Smooth muscle cell (in vitro differentiated cells): ENCODE data around the gene DISP3. TPM values are rescaled to one million over a fixed set of nuclear protein-coding genes. Genes with fewer than 3 reads are reported as not detected.

Source experiments
- DNase-seq: peaks from one replicate; lab custom pipeline; 2025; ENCODE audit not compliant: unreplicated experiment; lab: John Stamatoyannopoulos, UW
- H2AFZ ChIP-seq: fragments of 200-600 bp; sonication (generic); 2 replicates; pipeline ENCODE4 v1.6.0; 2016; ENCODE audit warnings: antibody characterized with exemption, low read depth, mild to moderate bottlenecking
- H3F3A ChIP-seq: fragments of 200-600 bp; sonication (generic); 2 replicates; pipeline ENCODE4 v1.6.0; 2017; ENCODE audit warnings: antibody characterized with exemption, low read depth
- H3K27ac ChIP-seq: fragments of 200-600 bp; sonication (generic); 2 replicates; pipeline ENCODE4 v1.5.1; 2016; ENCODE audit warnings: low read depth, mild to moderate bottlenecking
- H3K27me3 ChIP-seq: fragments of 200-600 bp; sonication (generic); 2 replicates; pipeline ENCODE4 v1.6.1; 2016; ENCODE audit warnings: low read depth, mild to moderate bottlenecking
- H3K36me3 ChIP-seq: fragments of 200-600 bp; sonication (generic); 2 replicates; pipeline ENCODE4 v1.5.1; 2016; ENCODE audit warnings: low read depth
- H3K4me1 ChIP-seq: fragments of 200-600 bp; sonication (generic); 2 replicates; pipeline ENCODE4 v1.5.1; 2016; ENCODE audit warnings: low read depth
- H3K4me2 ChIP-seq: fragments of 200-600 bp; sonication (generic); 2 replicates; pipeline ENCODE4 v1.6.0; 2016; ENCODE audit warnings: mild to moderate bottlenecking
- H3K4me3 ChIP-seq: fragments of 200-600 bp; sonication (generic); 2 replicates; pipeline ENCODE4 v1.5.1; 2016; ENCODE audit warnings: mild to moderate bottlenecking
- H3K79me2 ChIP-seq: fragments of 200-600 bp; sonication (generic); 2 replicates; pipeline ENCODE4 v1.6.0; 2016; ENCODE audit warnings: low read depth, mild to moderate bottlenecking
- H3K9ac ChIP-seq: fragments of 200-600 bp; sonication (generic); 2 replicates; pipeline ENCODE4 v1.6.0; 2016; ENCODE audit warnings: low read depth
- H3K9me3 ChIP-seq: fragments of 200-600 bp; sonication (generic); replicated peaks from 2 replicates; pipeline ENCODE4 v1.5.1; 2016; ENCODE audit warnings: low read depth
- H4K20me1 ChIP-seq: fragments of 200-600 bp; sonication (generic); 2 replicates; pipeline ENCODE4 v1.6.0; 2016; ENCODE audit warnings: low read depth
- CTCF ChIP-seq: fragments of 200-600 bp; sonication (generic); IDR thresholded peaks from 2 replicates; pipeline ENCODE4 v1.5.1; 2017; ENCODE audit warnings: borderline replicate concordance, mild to moderate bottlenecking, antibody characterized with exemption; ENCODE audit not compliant: insufficient read depth, poor library complexity, severe bottlenecking
- WGBS: methylation state at CpG from one replicate; pipeline ENCODE4 v1.1.7; 2016; ENCODE audit warnings: low lambda C conversion rate; 5-methylcytosine and 5-hydroxymethylcytosine counted together
- polyA plus RNA-seq: library from polyadenylated mRNA; unstranded; fragments of >200 nt; fragmentation: Nextera tagmentation; extraction: Ambion mirVana; gene quantifications from 2 replicates; pipeline ENCODE4 v1.2.1, GENCODE V29; 2016
- total RNA-seq: library from RNA; depleted of rRNA; stranded (reverse); fragments of >200 nt; gene quantifications from 2 replicates; pipeline ENCODE4 v1.2.3, GENCODE V29; 2014

The DISP3 gene
- total and polyA plus RNA-seq, 2 experiments from 2014 or later = 0.17 TPM; not detected in 1

GRCh38 chr1:11471473-11471872 is 7.5 kb upstream of the DISP3 start:
- 65% methylated on average over 1 of the region's 1 CpG for WGBS
- Histone ChIP-seq H2AFZ (no peak overlapping the region), H3K4me3 (no peak overlapping the region), H3K27ac (no peak overlapping the region), H4K20me1 (no peaks in the 10 kb centered on the region), H3K79me2 (no peaks in the 10 kb centered on the region), H3K4me1 (no peaks in the 10 kb centered on the region), H3K9ac (no peak overlapping the region), H3K27me3 (peaks cover 16% of the 10 kb centered on the region), H3K9me3 (no peaks in the 10 kb centered on the region), H3K4me2 (no peak overlapping the region), H3K36me3 (no peaks in the 10 kb centered on the region), H3F3A (no peaks in the 10 kb centered on the region)
- DNase-seq = no peak
- TF ChIP-seq CTCF = no peak

GRCh38 chr1:11472284-11472683 is 6.7 kb upstream of the DISP3 start:
- Histone ChIP-seq H4K20me1 (no peaks in the 10 kb centered on the region), H2AFZ (no peak overlapping the region), H3K9ac (no peak overlapping the region), H3K9me3 (no peaks in the 10 kb centered on the region), H3K4me2 (no peak overlapping the region), H3F3A (no peaks in the 10 kb centered on the region), H3K27me3 (peaks cover 22% of the 10 kb centered on the region), H3K4me1 (no peaks in the 10 kb centered on the region), H3K79me2 (no peaks in the 10 kb centered on the region), H3K27ac (no peak overlapping the region), H3K36me3 (no peaks in the 10 kb centered on the region), H3K4me3 (no peak overlapping the region)
- WGBS = 77% methylated on average over 2 of the region's 2 CpGs
- no peak for DNase-seq
- TF ChIP-seq CTCF = no peak

- WGBS = 55% methylated on average over 3 of the region's 3 CpGs
- H3K27me3 ChIP-seq = peaks cover 25% of the 10 kb centered on the region
- no peak for TF ChIP-seq CTCF
- no peaks in the 10 kb centered on the region for H3K79me2 ChIP-seq
- no peaks in the 10 kb centered on the region for H3F3A ChIP-seq
- H3K27ac ChIP-seq = no peak overlapping the region
- H4K20me1 ChIP-seq = no peaks in the 10 kb centered on the region
- H3K9ac ChIP-seq = no peak overlapping the region
- H3K4me2 ChIP-seq = no peak overlapping the region
- no peak overlapping the region for H2AFZ ChIP-seq
- no peaks in the 10 kb centered on the region for H3K4me1 ChIP-seq
- no peaks in the 10 kb centered on the region for H3K36me3 ChIP-seq
- DNase-seq = no peak
- no peaks in the 10 kb centered on the region for H3K9me3 ChIP-seq
- no peak overlapping the region for H3K4me3 ChIP-seq
Measured at GRCh38 chr1:11472741-11473140, 6.2 kb upstream of the DISP3 start.

- no peak overlapping the region for H2AFZ ChIP-seq
- TF ChIP-seq CTCF = no peak
- H3F3A ChIP-seq = no peaks in the 10 kb centered on the region
- no peaks in the 10 kb centered on the region for H3K4me1 ChIP-seq
- H3K27ac ChIP-seq = no peak overlapping the region
- H3K27me3 ChIP-seq = peaks cover 31% of the 10 kb centered on the region
- 69% methylated on average over 8 of the region's 8 CpGs for WGBS
- H3K9ac ChIP-seq = no peak overlapping the region
- no peaks in the 10 kb centered on the region for H3K79me2 ChIP-seq
- no peak for DNase-seq
- H3K4me2 ChIP-seq = no peak overlapping the region
- H4K20me1 ChIP-seq = no peaks in the 10 kb centered on the region
- H3K36me3 ChIP-seq = no peaks in the 10 kb centered on the region
- H3K4me3 ChIP-seq = no peak overlapping the region
- no peaks in the 10 kb centered on the region for H3K9me3 ChIP-seq
Measured at GRCh38 chr1:11473491-11474034, 5.4 kb upstream of the DISP3 start.
